KOPT-K1 (cell line): ENCODE measurements around the gene PLCB1.

Experiments used
- H3K27ac ChIP-seq: fragments of 200-600 bp; sonication (generic); 2 replicates; pipeline ENCODE4 v1.5.1; 2016; ENCODE audit warnings: antibody characterized with exemption, mild to moderate bottlenecking, low read depth, low read length; ENCODE audit not compliant: poor library complexity, severe bottlenecking
- H3K36me3 ChIP-seq: fragments of 200-600 bp; sonication (generic); 2 replicates; pipeline ENCODE4 v1.5.1; 2017; ENCODE audit warnings: antibody characterized with exemption, mild to moderate bottlenecking, low read length, moderate library complexity; ENCODE audit not compliant: insufficient read depth
- H3K9me3 ChIP-seq: fragments of 200-600 bp; sonication (generic); 2 replicates; pipeline ENCODE4 v1.5.1; 2017; ENCODE audit warnings: antibody characterized with exemption, low read length, mild to moderate bottlenecking; ENCODE audit not compliant: insufficient read depth, poor library complexity, severe bottlenecking

The PLCB1 gene

DNA sequence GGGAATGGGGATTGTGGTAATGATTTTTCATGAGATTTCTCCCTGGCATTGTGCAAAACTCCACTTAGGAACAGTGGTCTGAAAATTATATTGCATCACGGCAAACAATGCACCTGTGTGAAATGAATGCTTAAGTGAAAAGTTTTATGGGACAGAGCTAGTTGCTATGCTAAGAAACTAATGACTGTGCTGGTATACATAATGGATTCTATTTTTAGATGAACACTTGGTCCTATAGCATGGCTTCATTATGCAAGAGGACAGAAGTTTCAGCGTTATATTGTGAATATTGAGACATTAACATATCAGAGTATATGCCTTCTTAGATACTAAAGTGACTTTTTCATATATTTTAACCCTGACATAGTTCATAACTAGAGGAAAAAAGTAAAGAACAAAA is 30.5 kb downstream of the PLCB1 start:
- Histone ChIP-seq H3K27ac (no peak overlapping the region), H3K9me3 (peaks cover 9% of the 10 kb centered on the region), H3K36me3 (no peaks in the 10 kb centered on the region)

DNA sequence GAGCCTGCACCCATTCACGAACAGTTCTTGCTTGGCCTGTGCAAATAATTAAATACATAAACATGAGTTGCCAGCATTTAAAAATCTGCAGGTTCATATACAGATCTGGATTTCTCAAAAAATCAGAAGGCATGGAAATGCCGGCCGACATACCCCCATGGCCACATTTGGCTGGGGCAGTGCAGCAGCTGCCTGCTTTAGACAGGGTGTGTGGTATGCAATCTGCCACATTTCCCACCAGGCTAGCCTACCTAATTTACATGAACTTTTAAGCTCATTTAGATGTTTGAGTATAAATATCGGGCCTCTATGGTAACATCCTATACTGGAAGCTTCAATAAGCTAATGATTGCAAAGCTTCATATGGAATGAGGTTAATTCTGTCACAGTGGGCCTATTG is 31.5 kb downstream of the PLCB1 start:
- Histone ChIP-seq H3K27ac (no peak overlapping the region), H3K36me3 (no peaks in the 10 kb centered on the region), H3K9me3 (peaks cover 9% of the 10 kb centered on the region)

DNA sequence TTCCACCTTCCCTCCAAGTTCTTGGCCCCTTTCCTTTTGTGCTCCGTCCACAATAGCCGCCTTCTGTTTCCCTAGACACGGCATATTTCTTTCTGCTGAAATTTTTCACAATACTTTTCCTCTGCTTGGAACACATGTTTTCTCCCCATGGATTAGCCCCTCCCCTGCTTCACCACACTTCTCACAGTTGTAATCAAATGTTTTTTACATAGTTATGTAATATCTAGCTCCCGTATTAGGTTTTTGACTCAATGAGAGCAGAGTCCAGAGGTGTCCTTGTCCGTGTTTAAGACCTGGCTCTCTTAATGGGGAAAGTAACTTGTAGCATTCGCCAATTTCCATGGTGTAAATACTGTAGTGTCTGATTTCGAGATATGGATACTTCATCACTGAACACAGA is 34.7 kb downstream of the PLCB1 start:
- H3K36me3 ChIP-seq, result no peaks in the 10 kb centered on the region
- no peak overlapping the region for H3K27ac ChIP-seq
- no peaks in the 10 kb centered on the region for H3K9me3 ChIP-seq

DNA sequence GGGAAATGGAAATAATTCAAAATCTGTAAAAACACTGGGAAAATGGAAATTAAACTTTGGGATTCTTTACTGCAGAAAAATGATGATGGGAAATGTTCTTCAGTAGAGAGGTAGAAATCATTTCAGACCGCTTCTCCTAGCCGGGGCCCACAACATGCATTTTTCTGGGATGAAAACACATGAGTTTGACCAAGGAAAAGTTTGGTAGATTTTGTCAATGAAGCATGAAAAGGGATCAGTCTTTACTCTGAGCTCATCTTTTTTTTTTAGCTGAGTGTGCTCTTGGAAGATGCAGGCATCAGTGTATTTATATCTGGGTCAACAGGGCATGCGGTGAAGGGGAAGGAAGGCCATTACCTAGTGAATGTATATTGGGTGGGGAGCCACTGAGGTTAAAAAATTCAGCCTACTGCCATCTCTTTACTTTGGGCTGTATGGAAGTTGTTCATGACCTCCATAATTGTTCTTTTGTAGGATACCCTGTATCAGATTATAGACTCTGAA is 36.8 kb downstream of the PLCB1 start:
- no peaks in the 10 kb centered on the region for H3K36me3 ChIP-seq
- no peaks in the 10 kb centered on the region for H3K9me3 ChIP-seq
- H3K27ac ChIP-seq, result no peak overlapping the region

DNA sequence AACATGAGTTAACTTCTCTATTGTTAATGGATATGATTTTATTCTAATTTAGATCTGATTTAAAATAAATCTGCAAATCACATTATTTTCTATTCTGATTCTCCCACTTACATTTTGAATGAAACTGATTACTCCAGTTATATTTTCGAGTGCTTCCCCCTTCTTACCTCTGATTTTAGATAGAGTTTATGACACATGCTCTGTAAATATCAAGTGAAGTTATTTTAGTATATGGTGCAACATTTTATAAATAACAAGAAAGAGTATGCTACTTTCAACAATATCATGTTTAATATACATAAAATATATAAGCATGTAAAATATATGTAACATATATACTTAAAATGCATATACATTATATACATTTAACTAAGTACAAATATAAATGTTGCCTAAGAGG is 38.9 kb downstream of the PLCB1 start:
- H3K36me3 ChIP-seq, result no peaks in the 10 kb centered on the region
- H3K9me3 ChIP-seq, result no peaks in the 10 kb centered on the region
- no peak overlapping the region for H3K27ac ChIP-seq

DNA sequence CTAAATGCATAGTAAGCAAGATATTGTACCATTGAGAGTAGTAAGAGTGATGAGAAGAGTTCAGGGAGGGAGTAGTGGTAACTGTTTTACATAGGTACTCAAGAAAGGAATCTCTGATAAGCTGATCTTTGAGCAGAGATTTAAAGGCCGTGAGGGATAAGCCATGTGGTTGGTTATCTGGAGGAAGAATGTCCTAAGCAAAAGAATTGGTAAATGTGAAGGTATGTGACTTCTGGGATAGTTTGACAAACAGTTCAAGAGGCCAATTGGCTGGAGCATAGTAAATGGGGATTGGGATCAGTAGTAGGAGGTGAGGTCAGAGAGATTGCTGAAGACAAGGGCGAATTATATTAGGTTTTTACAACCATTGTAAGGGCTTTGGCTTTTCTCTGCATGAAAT is 40.1 kb downstream of the PLCB1 start:
- Histone ChIP-seq H3K36me3 (no peaks in the 10 kb centered on the region), H3K27ac (no peak overlapping the region), H3K9me3 (no peaks in the 10 kb centered on the region)

DNA sequence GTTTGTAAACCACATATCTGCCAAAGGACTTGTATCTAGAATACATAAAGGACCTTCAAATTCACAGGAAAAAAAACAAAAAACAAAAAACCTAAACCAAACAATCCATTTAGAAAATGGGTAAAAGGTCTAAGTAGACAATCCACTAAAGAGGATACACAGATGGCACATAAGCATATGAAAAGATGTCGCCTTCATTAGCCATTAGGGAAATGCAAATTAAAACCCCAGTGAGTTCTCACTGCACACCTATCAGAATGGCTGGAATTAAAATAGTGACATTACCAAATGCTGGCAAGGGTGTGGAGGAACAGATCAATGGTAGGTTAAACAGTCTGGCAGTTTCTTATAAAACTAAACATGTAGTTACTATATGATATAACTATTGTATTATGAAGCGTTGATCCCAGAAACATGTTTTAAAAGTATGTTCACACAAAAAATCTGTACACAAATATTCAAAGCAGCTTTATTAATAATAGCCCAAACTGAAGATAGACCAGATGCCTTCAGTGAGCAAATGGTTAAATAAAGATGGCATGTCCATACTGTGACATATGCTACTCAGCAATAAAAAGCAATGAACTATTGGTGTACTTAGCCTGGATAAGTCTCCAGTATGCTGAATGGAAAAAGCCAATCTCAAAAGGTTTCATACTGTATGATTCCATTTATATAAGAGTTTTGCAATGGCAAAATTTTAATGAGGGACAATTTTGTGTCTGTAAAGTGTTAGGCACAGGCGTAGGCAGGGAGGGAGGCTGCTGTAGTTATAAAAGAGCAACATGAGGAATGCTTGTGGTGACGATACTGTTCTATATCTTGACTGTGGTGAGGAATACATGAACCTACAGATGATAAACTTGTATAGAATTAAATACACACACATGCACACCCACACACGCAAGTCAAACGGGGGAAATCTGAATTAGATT is 43.9 kb downstream of the PLCB1 start:
- H3K27ac ChIP-seq, result no peak overlapping the region
- H3K36me3 ChIP-seq, result no peaks in the 10 kb centered on the region

DNA sequence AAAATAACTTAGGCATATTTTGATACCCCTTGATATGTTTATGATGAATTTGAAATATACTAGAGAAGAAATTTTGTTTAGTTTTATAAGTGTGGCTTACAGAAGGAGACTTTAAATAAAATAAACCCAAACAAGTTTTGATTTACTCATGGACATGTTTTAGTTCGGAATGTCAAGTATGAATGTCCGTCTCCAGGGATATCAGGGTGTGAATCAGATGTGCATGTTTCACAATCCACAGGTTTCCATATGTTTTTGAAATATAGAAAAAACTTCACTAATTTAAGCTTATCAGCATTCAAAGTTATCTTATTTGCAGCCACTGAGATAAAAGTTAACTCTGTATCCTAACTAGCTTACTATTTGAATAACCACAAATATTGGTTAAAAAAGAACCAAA is 51.5 kb downstream of the PLCB1 start:
- Histone ChIP-seq H3K9me3 (no peaks in the 10 kb centered on the region), H3K27ac (no peak overlapping the region), H3K36me3 (no peaks in the 10 kb centered on the region)

More for the DNA sequence above, 43.9 kb downstream of the PLCB1 start:
- no peaks in the 10 kb centered on the region for H3K9me3 ChIP-seq

DNA sequence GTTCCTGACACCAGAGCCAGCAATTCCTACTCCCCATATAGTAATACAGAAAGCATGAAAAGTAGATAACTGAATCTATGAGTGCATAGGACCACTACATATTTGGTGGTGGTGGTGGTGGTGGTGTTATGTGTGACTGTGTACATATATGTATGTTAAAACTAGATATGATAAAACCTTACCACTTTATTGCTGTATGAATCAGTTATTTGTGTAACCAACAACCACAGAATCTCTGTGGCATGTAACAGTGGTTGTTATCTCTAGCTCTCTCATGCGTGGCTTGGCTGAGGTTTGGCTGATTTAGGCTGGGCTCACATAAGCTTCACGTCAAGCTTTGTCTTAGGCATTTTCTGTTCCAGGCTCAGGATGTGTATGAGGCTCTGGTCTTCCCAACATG is 55.7 kb downstream of the PLCB1 start:
- H3K27ac ChIP-seq, result no peak overlapping the region
- H3K36me3 ChIP-seq, result no peaks in the 10 kb centered on the region
- H3K9me3 ChIP-seq, result no peaks in the 10 kb centered on the region

DNA sequence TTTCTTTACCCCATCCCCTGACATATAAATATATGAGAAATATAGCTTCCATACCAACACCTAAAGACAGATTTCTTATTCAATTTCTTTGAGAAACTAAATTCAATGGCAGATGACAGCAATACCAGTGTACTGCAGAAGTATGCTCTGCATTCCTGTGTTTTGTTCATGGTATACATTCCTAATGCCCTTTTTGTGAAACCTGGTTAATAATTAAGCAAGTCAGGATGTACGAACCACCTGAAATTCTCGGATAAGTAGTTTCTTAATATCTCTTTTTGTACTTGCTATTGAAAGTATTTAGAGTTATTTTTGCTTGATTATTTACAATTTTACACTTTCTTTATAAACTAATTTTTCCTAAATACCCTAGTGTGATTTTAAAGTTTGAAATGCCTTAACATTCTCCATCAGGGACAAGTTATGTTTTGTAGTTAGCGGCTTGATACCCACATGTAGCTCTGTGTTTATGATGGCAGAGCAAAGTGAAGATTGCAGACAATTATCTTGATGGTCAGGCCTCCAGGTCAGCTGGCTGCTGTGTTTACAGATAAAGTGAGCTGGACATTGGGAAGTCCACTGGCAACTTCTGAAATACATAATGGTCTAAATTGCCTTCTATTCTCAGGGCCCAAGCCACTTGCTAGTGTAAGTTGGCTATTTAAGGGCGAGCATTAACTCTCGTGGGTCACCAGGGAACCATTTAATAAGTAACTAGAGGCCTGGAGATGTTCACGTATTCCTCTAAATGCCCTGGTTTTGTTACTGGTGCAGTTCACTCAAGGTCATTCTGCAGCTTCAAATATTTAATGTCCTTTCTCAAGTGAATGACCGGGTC is 58.2 kb downstream of the PLCB1 start:
- no peaks in the 10 kb centered on the region for H3K36me3 ChIP-seq
- H3K27ac ChIP-seq, result no peak overlapping the region
- no peaks in the 10 kb centered on the region for H3K9me3 ChIP-seq

DNA sequence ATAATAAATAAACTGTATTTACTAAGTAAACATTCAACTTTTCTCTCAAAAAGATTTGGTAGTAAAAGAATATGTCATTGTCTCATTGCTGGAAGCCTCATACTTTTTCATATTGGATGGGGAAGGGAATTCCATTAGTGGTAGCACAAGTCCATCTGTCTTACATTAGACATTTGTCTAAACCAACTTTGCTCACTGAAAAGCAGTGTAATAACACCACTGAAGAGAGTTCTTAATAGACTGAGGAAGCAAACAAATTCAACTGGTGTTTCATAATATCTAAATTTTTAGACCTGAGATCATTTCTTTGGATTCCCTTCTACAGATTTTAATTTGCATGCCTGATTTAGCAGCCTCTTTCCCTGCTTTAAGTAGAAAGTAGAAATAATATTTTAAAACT is 62.7 kb downstream of the PLCB1 start:
- H3K27ac ChIP-seq, result no peak overlapping the region
- no peaks in the 10 kb centered on the region for H3K9me3 ChIP-seq
- no peaks in the 10 kb centered on the region for H3K36me3 ChIP-seq

DNA sequence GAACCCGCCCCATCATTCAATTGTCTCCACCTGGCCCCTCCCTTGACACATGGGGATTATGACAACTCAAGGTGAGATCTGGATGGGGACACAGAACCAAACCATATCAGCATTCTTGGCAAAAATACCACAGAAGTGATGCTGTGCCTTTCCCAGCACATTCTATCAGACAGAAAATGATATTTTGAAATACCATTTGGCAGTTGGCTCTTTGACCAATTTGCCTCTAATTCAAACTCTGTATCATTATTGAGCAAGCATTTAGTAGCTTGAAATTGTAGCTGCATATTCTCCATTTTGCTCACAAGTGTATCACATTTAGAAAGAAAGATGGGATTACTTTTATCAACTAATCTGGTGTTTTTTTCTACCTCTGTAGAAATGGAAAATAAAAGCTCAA is 64.0 kb downstream of the PLCB1 start:
- no peaks in the 10 kb centered on the region for H3K36me3 ChIP-seq
- no peak overlapping the region for H3K27ac ChIP-seq
- no peaks in the 10 kb centered on the region for H3K9me3 ChIP-seq

DNA sequence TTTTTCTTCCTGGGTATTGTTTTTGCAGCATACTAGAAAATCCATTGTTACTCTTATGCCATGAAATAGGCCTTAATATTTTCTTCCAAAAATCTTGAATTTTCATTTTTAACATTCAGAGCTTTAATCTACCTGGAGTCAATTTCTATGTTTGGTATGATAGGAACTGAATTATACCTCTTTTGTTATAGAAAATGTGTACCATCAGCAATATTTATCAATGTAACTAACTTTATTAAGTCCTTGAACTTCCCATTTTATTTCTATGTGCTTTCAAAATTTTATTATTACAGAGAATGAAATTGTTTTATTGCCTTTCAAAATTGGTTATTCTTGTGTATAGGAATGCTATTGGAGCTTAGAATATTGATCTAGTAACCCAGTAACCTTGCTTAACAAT is 68.2 kb downstream of the PLCB1 start:
- Histone ChIP-seq H3K36me3 (no peaks in the 10 kb centered on the region), H3K9me3 (no peaks in the 10 kb centered on the region), H3K27ac (no peak overlapping the region)

DNA sequence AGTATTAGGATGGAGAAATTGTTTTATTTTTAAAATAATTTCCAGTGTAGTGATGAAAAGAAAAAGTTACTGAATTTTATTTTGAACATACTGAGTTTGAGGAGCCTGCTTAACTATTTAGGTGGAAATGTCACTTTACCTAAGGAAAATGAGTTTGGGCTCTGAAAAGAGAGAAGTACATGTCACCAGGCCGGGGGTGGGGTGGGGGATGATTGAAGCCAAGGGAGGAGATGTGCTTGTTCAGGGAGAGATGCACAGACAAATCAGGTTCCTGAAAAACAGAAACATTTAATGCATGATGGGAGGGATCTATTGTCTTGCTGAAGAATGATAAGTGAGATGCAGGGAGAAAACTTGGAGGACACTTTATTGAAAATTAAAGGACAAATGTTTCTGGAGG is 71.3 kb downstream of the PLCB1 start:
- H3K36me3 ChIP-seq, result no peaks in the 10 kb centered on the region
- H3K27ac ChIP-seq, result no peak overlapping the region
- no peaks in the 10 kb centered on the region for H3K9me3 ChIP-seq

DNA sequence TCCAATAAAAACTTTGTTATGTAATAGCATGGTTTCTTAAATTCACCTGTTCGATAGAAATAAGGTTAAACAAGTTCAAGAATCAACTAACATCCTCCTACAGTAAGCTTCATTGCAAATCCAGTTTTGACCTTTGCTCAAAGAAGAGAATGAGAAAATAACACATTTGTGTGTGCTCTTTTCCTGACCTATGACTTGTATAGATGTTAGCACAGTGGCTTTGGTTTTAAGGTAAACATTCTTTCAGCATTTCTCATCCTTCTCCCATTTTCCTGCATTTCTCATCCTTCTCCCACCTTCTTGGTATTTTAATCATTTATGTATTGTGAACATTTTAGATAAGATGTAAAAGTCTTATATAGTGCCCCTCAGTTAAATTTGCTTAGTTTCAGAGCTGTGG is 73.9 kb downstream of the PLCB1 start:
- no peaks in the 10 kb centered on the region for H3K9me3 ChIP-seq
- no peak overlapping the region for H3K27ac ChIP-seq
- H3K36me3 ChIP-seq, result no peaks in the 10 kb centered on the region
